HEK293 (cell line): ENCODE data around the gene HHIPL1.

Source experiments
- ZFP37 ChIP-seq: fragments of 450-650 bp; formaldehyde crosslinking; IDR thresholded peaks from 2 replicates; pipeline ENCODE4 v1.5.1; 2016; ENCODE audit warnings: missing biosample characterization, missing genetic modification characterization
- ZNF654 ChIP-seq: fragments of 450-650 bp; formaldehyde crosslinking; IDR thresholded peaks from 2 replicates; pipeline ENCODE4 v1.5.1; 2016; ENCODE audit warnings: low read depth, missing biosample characterization, missing genetic modification characterization
- ZNF768 ChIP-seq: fragments of 450-650 bp; formaldehyde crosslinking; IDR thresholded peaks from 2 replicates; pipeline ENCODE4 v1.5.1; 2018; ENCODE audit warnings: missing biosample characterization, mild to moderate bottlenecking, missing genetic modification characterization
- TF ChIP-seq, protein P1 (sequence below): fragments of 450-650 bp; formaldehyde crosslinking; IDR thresholded peaks from 2 replicates; pipeline ENCODE4 v1.5.1; 2016; ENCODE audit warnings: missing biosample characterization, missing genetic modification characterization
- TF ChIP-seq, protein P2 (sequence below): fragments of 450-650 bp; formaldehyde crosslinking; IDR thresholded peaks from 2 replicates; pipeline ENCODE4 v1.5.1; 2016; ENCODE audit warnings: missing biosample characterization, missing genetic modification characterization

DNA sequence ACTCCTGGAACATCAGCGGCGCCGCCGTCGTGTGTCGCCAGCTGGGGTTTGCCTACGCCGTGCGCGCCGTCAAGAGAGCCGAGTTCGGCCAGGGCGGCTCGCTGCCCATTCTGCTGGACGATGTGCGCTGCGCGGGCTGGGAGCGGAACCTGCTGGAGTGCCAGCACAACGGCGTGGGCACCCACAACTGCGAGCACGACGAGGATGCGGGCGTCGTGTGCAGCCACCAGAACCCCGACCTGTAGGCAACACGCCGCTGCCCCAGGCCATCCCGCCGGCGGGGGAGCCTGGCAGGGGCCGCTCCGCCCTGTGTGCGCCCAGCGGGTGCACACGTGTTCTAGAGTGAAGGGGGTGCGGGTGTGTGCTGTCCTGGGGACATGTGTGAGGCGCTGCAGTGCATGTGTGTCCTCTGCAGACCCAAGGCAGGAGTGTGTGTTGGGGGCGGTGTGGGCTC, 30.5 kb downstream of the HHIPL1 start:
- TF ChIP-seq, protein P1, sequence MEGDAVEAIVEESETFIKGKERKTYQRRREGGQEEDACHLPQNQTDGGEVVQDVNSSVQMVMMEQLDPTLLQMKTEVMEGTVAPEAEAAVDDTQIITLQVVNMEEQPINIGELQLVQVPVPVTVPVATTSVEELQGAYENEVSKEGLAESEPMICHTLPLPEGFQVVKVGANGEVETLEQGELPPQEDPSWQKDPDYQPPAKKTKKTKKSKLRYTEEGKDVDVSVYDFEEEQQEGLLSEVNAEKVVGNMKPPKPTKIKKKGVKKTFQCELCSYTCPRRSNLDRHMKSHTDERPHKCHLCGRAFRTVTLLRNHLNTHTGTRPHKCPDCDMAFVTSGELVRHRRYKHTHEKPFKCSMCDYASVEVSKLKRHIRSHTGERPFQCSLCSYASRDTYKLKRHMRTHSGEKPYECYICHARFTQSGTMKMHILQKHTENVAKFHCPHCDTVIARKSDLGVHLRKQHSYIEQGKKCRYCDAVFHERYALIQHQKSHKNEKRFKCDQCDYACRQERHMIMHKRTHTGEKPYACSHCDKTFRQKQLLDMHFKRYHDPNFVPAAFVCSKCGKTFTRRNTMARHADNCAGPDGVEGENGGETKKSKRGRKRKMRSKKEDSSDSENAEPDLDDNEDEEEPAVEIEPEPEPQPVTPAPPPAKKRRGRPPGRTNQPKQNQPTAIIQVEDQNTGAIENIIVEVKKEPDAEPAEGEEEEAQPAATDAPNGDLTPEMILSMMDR (tag by site-specific recombination) = no peak
- TF ChIP-seq ZFP37 (tag by site-specific recombination) (no peak), ZNF768 (tag by site-specific recombination) (no peak), ZNF654 (tag by site-specific recombination) (no peak)
- TF ChIP-seq, protein P2, sequence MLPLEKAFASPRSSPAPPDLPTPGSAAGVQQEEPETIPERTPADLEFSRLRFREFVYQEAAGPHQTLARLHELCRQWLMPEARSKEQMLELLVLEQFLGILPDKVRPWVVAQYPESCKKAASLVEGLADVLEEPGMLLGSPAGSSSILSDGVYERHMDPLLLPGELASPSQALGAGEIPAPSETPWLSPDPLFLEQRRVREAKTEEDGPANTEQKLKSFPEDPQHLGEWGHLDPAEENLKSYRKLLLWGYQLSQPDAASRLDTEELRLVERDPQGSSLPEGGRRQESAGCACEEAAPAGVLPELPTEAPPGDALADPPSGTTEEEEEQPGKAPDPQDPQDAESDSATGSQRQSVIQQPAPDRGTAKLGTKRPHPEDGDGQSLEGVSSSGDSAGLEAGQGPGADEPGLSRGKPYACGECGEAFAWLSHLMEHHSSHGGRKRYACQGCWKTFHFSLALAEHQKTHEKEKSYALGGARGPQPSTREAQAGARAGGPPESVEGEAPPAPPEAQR (tag by site-specific recombination) = no peak
